ENCODE results near the gene NSUN4.

GRCh38 chr1:46298387-46298786 is 42.2 kb upstream of the NSUN4 start:
- TF ChIP-seq CTCF (IDR thresholded peaks at IDR 0.05): no peak
- no peak for TF ChIP-seq EZH2 (IDR thresholded peaks at IDR 0.05; ENCODE audit: borderline replicate concordance, insufficient read depth, low read depth, low read length, poor library complexity, severe bottlenecking)

Data from B cell (primary cell).